K562 (cell line): ENCODE measurements around the gene KIFAP3. TPM values are rescaled to one million over a fixed set of nuclear protein-coding genes. Genes with fewer than 3 reads are reported as not detected.

Experiments
- ARHGAP35 ChIP-seq: fragments of 450-650 bp; IDR thresholded peaks from 2 replicates; pipeline ENCODE4 v1.6.1; 2018; ENCODE audit not compliant: partially characterized antibody
- DACH1 ChIP-seq: fragments of 450-650 bp; IDR thresholded peaks from 2 replicates; pipeline ENCODE4 v1.6.1; 2018; ENCODE audit not compliant: partially characterized antibody
- FOS ChIP-seq: IDR thresholded peaks from 3 replicates; pipeline ENCODE4 v1.6.1; 2011; ENCODE audit not compliant: insufficient read length; ENCODE audit errors: extremely low read depth
- HNRNPLL ChIP-seq: fragments of 200-400 bp; formaldehyde crosslinking; IDR thresholded peaks from 2 replicates; pipeline ENCODE4 v1.6.1; 2017; ENCODE audit warnings: low read length, low read depth, mild to moderate bottlenecking; ENCODE audit not compliant: poor library complexity, severe bottlenecking
- MTA1 ChIP-seq: fragments of 450-650 bp; IDR thresholded peaks from 2 replicates; pipeline ENCODE4 v1.6.1; 2017; ENCODE audit warnings: borderline replicate concordance
- SOX6 ChIP-seq: fragments of 450-650 bp; IDR thresholded peaks from 2 replicates; pipeline ENCODE4 v1.6.1; 2014; ENCODE audit warnings: mild to moderate bottlenecking
- TBP ChIP-seq: optimal IDR thresholded peaks from 2 replicates; pipeline ENCODE3; 2011; ENCODE audit warnings: low read depth, low read length, improper control_type of control experiment
- TEAD2 ChIP-seq: fragments of 450-650 bp; IDR thresholded peaks from 2 replicates; pipeline ENCODE4 v1.6.1; 2016; ENCODE audit warnings: missing genetic modification characterization, control low read depth, missing compliant biosample characterization
- ZFX ChIP-seq: sonication (generic); formaldehyde crosslinking; IDR thresholded peaks from 2 replicates; pipeline ENCODE4 v1.8.0; 2022; ENCODE audit warnings: mild to moderate bottlenecking, missing genetic modification reagents, moderate library complexity
- polyA plus RNA-seq, 8 experiments: library from polyadenylated mRNA; depleted of rRNA in 4 of 8; stranded (reverse) in 5 of 8; unstranded in 3 of 8; fragments of >200 nt; fragmentation: Nextera tagmentation in 2 of 8; fragmentation: Illumina TruSeq in 1 of 8; extraction: Ambion mirVana in 2 of 8; extraction: Trizol in 1 of 8; gene quantifications; 2 replicates each; pipeline versions ENCODE4 v1.2.1 to v1.2.3, GENCODE V29; 2011 to 2014; ENCODE audit warnings: inconsistent platforms in 1 of 8, missing spikeins in 1 of 8
- total RNA-seq, 7 experiments: library from RNA; depleted of rRNA in 6 of 7; stranded (reverse); fragments of >200 nt in 6 of 7; fragmentation: Illumina TruSeq in 2 of 7; extraction: Trizol in 2 of 7; gene quantifications; 2 replicates each; pipeline versions ENCODE4 v1.2.1 to v1.2.3, GENCODE V29; 2011 to 2021; ENCODE audit warnings: low replicate concordance in 1 of 7
- TF ChIP-seq, protein P1 (sequence below): fragments of 250-450 bp; sonication (Bioruptor Pico); IDR thresholded peaks from 2 replicates; pipeline ENCODE4 v1.4.0; 2020; ENCODE audit warnings: mild to moderate bottlenecking, moderate library complexity
- TF ChIP-seq, protein P2 (sequence below): fragments of 450-650 bp; IDR thresholded peaks from 2 replicates; pipeline ENCODE4 v1.6.1; 2018; ENCODE audit not compliant: partially characterized antibody
- TF ChIP-seq, protein P3 (sequence below): fragments of 450-650 bp; formaldehyde crosslinking; IDR thresholded peaks from 2 replicates; pipeline ENCODE4 v1.4.0; 2020; ENCODE audit warnings: mild to moderate bottlenecking, moderate library complexity
- TF ChIP-seq, protein P4 (sequence below), 2 experiments: fragments of 450-650 bp in 1 of 2; IDR thresholded peaks; 2 replicates each; pipeline ENCODE4 v1.6.1; 2011 to 2017; ENCODE audit warnings: low read depth in 2 of 2, antibody characterized with exemption in 1 of 2, borderline replicate concordance in 1 of 2, low read length in 1 of 2, mild to moderate bottlenecking in 1 of 2, mixed read lengths in 1 of 2; ENCODE audit not compliant: control insufficient read depth in 1 of 2
- TF ChIP-seq, protein P5 (sequence below): fragments of 450-650 bp; IDR thresholded peaks from 2 replicates; pipeline ENCODE4 v1.6.1; 2016

KIFAP3 gene
- total and polyA plus RNA-seq, 9 of the 15 experiments (the other 6 are each of a cell fraction or from before 2014, with no cell fraction given) = 8.8 to 17.5 (median 11.8) TPM

DNA sequence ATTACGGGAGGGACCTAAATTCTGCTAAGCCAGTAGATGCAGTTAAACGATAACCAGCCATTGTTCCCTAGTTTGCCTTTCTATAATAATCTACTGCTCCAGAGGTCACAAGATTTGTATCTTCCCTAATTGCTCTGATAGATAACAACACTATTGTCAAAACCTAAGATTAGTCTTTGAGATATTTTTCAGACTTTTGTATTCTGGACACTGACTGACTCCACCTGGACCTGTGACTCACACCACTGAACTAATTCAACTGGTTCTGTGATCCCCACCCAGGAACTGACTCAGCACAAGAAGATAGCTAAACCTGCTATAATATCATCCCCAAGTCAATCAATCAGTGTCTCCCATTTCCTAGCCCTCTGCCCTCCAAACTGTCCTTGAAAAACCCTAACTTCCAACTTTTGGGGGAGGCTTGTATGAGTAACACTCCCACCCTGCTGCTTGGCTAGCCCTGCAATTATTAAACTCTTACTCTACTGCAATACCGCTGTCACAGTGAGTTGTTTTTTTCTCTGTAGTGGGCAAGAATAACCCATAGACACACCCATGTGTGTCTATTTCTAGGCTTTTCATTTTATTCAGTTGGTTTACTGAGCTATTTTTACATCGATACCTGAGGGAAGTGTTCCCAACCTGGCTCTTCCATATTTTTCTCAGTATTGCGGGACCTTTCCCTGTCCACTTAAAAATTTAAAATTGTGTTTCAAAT, 11.2 kb downstream of the KIFAP3 start (continued):
- TF ChIP-seq, protein P1, sequence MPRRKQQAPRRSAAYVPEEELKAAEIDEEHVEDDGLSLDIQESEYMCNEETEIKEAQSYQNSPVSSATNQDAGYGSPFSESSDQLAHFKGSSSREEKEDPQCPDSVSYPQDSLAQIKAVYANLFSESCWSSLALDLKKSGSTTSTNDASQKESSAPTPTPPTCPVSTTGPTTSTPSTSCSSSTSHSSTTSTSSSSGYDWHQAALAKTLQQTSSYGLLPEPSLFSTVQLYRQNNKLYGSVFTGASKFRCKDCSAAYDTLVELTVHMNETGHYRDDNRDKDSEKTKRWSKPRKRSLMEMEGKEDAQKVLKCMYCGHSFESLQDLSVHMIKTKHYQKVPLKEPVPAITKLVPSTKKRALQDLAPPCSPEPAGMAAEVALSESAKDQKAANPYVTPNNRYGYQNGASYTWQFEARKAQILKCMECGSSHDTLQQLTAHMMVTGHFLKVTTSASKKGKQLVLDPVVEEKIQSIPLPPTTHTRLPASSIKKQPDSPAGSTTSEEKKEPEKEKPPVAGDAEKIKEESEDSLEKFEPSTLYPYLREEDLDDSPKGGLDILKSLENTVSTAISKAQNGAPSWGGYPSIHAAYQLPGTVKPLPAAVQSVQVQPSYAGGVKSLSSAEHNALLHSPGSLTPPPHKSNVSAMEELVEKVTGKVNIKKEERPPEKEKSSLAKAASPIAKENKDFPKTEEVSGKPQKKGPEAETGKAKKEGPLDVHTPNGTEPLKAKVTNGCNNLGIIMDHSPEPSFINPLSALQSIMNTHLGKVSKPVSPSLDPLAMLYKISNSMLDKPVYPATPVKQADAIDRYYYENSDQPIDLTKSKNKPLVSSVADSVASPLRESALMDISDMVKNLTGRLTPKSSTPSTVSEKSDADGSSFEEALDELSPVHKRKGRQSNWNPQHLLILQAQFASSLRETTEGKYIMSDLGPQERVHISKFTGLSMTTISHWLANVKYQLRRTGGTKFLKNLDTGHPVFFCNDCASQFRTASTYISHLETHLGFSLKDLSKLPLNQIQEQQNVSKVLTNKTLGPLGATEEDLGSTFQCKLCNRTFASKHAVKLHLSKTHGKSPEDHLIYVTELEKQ = no peak
- TF ChIP-seq DACH1 (peak; percentile 50), TEAD2 (no peak), ZFX (CRISPR knock-in tag) (no peak), SOX6 (peak; percentile 88), HNRNPLL (no peak), TBP (no peak), MTA1 (no peak), ARHGAP35 (no peak), FOS (no peak)
- TF ChIP-seq, protein P2, sequence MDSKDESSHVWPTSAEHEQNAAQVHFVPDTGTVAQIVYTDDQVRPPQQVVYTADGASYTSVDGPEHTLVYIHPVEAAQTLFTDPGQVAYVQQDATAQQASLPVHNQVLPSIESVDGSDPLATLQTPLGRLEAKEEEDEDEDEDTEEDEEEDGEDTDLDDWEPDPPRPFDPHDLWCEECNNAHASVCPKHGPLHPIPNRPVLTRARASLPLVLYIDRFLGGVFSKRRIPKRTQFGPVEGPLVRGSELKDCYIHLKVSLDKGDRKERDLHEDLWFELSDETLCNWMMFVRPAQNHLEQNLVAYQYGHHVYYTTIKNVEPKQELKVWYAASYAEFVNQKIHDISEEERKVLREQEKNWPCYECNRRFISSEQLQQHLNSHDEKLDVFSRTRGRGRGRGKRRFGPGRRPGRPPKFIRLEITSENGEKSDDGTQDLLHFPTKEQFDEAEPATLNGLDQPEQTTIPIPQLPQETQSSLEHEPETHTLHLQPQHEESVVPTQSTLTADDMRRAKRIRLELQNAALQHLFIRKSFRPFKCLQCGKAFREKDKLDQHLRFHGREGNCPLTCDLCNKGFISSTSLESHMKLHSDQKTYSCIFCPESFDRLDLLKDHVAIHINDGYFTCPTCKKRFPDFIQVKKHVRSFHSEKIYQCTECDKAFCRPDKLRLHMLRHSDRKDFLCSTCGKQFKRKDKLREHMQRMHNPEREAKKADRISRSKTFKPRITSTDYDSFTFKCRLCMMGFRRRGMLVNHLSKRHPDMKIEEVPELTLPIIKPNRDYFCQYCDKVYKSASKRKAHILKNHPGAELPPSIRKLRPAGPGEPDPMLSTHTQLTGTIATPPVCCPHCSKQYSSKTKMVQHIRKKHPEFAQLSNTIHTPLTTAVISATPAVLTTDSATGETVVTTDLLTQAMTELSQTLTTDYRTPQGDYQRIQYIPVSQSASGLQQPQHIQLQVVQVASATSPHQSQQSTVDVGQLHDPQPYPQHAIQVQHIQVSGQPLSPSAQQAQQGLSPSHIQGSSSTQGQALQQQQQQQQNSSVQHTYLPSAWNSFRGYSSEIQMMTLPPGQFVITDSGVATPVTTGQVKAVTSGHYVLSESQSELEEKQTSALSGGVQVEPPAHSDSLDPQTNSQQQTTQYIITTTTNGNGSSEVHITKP = no peak
- TF ChIP-seq, protein P3, sequence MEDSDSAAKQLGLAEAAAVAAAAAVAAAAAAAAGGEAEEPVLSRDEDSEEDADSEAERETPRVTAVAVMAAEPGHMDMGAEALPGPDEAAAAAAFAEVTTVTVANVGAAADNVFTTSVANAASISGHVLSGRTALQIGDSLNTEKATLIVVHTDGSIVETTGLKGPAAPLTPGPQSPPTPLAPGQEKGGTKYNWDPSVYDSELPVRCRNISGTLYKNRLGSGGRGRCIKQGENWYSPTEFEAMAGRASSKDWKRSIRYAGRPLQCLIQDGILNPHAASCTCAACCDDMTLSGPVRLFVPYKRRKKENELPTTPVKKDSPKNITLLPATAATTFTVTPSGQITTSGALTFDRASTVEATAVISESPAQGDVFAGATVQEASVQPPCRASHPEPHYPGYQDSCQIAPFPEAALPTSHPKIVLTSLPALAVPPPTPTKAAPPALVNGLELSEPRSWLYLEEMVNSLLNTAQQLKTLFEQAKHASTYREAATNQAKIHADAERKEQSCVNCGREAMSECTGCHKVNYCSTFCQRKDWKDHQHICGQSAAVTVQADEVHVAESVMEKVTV (CRISPR knock-in tag) = no peak
- TF ChIP-seq, protein P4, sequence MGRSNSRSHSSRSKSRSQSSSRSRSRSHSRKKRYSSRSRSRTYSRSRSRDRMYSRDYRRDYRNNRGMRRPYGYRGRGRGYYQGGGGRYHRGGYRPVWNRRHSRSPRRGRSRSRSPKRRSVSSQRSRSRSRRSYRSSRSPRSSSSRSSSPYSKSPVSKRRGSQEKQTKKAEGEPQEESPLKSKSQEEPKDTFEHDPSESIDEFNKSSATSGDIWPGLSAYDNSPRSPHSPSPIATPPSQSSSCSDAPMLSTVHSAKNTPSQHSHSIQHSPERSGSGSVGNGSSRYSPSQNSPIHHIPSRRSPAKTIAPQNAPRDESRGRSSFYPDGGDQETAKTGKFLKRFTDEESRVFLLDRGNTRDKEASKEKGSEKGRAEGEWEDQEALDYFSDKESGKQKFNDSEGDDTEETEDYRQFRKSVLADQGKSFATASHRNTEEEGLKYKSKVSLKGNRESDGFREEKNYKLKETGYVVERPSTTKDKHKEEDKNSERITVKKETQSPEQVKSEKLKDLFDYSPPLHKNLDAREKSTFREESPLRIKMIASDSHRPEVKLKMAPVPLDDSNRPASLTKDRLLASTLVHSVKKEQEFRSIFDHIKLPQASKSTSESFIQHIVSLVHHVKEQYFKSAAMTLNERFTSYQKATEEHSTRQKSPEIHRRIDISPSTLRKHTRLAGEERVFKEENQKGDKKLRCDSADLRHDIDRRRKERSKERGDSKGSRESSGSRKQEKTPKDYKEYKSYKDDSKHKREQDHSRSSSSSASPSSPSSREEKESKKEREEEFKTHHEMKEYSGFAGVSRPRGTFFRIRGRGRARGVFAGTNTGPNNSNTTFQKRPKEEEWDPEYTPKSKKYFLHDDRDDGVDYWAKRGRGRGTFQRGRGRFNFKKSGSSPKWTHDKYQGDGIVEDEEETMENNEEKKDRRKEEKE (IDR thresholded peaks at IDR 0.05; ENCODE audit: borderline replicate concordance in 1 of 2, control insufficient read depth in 1 of 2, low read depth in 2 of 2, low read length in 1 of 2) = no peak
- TF ChIP-seq, protein P5, sequence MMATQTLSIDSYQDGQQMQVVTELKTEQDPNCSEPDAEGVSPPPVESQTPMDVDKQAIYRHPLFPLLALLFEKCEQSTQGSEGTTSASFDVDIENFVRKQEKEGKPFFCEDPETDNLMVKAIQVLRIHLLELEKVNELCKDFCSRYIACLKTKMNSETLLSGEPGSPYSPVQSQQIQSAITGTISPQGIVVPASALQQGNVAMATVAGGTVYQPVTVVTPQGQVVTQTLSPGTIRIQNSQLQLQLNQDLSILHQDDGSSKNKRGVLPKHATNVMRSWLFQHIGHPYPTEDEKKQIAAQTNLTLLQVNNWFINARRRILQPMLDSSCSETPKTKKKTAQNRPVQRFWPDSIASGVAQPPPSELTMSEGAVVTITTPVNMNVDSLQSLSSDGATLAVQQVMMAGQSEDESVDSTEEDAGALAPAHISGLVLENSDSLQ = peak; percentile 81
